ENCODE results near the gene KRT39.
A peak's percentile ranks its signal among the peaks of the same experiment; 100 is the strongest.

Gene KRT39

DNA sequence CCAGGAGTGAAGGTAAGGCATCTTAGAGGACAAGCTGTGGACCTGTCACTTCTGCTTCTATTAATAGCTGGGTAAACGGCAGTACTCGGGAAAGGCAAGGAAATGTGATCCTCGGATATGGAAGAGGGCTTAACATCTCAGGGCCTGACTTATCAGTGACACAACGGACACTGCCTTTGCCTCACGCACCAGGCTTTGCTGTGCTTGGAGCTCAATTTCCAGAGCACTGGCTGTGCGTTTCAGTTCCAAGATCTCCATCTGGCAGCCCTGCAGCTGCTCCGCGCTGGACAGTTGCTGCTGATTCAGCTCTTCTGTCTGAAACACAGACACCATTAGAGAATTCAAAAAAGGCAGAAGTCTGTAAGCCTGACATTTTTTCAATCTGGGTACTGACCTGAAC lies 13.8 kb upstream of the KRT39 start:
- no peak for DNase-seq (ENCODE audit: low read depth in 2 of 2)

DNA sequence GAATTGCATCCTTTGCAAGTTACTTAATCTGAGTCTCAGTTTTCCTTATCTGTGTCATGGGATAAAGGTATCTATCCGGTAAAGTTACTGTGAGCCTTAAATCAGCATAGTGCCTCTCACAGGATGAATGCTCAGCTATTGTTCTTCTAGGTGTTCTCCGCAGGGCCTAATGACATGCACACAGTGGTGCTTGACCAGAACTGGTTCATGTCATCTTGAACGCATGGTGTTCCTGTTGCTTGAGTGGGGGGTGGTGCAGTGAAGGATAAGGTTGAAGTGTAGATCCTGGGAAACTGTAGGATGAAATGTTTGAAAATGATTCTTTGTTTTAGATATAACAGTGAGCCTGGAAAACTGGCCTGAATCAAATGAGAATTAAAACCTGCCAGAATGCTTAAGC lies 13.4 kb upstream of the KRT39 start:
- no peak for DNase-seq (ENCODE audit: low read depth in 2 of 2)

DNA sequence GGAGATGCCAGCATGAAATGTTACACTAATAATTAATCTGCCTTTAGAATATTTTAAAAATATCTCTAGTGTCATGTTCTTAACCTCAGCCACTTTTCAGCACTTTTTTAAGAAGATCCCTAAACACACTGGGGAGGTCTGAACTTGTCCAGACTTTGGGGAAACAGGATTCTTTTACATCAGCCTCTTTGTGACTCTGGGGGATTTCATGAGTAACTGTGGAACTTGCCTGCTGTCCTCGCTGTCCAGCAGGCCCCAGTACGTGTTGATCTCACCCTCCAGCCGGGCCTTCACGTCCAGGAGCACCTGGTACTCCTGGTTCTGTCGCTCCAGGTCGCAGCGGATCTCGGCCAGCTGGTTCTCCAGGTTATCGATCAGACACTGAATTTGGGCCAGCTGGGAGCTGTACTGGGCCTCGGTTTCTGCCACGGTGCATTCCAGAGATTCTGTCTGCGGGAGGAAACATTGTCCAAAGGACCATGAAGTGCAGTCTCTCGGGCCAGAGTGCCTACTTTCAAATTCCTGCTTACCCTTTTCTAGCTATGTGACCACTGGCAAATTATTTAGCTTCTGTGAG lies 11.9 kb upstream of the KRT39 start:
- DNase-seq (ENCODE audit: low read depth in 2 of 2), result no peak

DNA sequence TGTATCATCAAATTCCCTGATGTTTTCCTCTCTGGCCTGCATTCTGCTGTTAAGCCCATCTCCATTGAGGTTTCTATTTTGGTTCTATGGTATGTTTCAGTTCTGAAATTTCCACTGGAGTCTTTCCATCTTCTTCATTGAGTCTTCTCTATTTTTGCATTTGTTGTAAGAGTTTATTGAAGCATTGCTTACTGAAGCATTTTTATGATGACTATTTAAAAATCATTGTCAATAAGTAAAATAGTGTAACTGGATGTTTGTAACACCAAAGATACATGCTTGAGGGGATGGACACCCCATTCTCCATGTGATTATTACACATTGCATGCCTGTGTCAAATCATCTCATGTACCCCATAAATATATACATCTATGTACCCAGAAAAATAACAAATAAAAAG lies 8.8 kb upstream of the KRT39 start:
- DNase-seq (ENCODE audit: low read depth in 2 of 2), result no peak

DNA sequence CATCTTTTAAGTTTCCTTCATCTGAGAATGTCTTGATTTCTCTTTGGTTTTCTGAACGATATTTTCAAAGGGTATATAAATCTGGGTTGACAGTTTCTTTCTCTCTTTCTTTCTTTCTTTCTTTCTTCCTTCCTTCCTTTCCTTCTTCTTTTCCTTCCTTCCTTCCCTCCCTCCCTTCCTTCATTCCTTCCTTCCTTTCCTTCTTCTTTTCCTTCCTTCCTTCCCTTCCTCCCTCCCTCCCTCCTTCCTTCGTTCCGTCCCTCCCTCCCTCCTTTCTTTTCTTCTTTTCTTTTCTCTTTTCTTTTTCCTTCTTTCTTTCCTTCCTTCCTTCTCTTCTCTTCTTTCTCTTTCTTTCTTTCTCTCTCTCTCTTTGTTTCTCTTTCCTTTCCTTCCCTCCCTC lies 7.6 kb upstream of the KRT39 start:
- DNase-seq (ENCODE audit: low read depth in 2 of 2), result no peak

DNA sequence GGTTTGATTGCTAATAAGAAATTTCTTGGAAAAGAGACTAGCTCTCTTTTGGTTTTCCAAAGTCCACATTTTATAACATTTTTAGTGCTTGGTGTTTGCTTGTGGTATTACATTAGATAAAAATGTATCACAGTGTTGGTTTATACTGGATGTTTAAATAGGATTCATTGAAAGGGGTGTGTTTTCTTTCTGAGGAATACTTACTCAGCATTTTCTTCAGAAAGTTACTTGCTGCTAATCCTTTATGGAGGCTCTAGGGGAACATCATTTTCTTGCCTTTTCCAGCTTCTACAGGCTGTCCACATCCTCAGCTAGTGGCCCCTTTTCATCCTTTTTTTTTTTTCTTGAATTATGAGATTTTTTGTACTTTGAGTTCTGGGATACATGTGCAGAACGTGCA lies 834 bp upstream of the KRT39 start:
- DNase-seq (ENCODE audit: low read depth in 2 of 2), result no peak

DNA sequence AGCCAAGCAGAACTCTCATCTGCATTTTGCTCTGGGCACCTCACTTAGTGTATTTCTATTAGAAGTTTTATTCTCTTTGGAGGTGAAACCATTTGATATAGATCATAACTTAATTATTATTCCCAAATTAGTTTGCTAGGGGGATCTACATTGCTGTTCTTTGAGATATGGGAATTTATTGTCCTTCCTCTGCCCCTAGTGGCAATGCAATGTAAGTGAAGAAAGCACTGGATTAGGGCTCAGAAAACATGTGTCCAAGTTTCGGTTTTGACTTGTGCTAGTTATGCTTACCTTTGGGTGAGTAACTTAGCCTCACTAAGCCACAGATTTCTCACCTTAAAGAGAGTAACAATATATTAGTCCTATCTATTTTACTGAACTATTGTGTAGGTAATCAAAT lies 2.9 kb downstream of the KRT39 start:
- no peak for DNase-seq (ENCODE audit: low read depth in 2 of 2)

DNA sequence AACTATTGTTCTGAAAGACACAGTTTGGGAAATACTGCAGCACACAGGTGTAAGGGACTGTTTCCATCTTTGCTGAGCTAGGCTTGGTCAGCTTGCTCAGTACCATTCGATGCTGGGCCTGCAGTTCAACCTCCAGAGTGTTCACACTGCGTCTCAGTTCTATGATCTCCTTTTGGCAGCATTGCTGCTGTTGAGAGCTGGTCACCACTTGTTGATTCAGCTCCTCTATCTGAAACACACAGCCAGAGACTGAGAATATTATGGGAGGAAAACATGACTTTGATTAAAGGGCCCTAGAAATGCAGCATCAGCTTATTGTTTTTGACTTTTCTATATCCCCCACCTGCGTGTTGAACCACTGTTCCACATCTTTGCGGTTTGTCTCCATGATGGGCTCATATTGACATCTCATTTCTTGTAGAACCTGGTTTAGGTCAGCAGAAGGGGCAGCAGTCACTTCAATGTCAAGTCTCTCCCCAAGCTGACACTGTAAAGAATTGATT lies 4.6 kb downstream of the KRT39 start:
- no peak for DNase-seq (ENCODE audit: low read depth in 2 of 2)

DNA sequence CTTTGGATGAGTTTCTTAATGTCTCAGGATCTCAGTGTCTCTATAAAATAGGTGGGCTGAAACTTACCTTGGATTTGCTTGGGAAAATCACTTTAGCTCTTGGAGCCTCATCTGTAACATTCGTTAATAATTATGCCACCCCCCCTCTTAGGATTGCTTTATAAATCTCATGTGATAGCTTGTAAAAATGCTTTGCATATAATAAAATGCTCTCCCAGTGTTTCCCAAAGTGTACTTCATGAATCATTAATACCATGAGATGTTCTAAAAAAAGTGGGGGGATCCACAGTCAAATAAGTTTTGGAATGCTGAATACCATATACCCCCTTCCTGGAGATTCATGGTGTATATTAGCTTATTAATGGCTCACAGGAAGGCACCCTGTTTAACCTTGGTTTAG lies 5.2 kb downstream of the KRT39 start:
- no peak for DNase-seq (ENCODE audit: low read depth in 2 of 2)

DNA sequence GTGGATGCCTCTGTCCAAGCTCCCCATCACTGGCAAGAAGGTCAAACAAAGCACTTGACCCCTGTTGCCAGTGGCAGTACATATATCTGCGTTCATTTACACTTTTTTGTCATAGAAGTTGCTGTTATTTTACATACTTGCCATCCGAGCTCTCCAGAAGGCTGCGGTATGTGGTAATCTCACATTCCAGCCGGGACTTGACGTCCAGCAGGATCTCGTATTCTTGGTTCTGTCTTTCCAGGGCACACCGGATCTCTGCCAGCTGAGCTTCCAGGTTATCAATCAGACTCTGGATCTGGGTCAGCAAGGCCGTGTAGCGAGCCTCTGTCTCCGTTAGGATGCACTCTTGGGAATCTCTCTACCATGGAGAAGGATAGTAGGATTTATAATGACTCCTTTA lies 6.6 kb downstream of the KRT39 start:
- no peak for DNase-seq (ENCODE audit: low read depth in 2 of 2)

DNA sequence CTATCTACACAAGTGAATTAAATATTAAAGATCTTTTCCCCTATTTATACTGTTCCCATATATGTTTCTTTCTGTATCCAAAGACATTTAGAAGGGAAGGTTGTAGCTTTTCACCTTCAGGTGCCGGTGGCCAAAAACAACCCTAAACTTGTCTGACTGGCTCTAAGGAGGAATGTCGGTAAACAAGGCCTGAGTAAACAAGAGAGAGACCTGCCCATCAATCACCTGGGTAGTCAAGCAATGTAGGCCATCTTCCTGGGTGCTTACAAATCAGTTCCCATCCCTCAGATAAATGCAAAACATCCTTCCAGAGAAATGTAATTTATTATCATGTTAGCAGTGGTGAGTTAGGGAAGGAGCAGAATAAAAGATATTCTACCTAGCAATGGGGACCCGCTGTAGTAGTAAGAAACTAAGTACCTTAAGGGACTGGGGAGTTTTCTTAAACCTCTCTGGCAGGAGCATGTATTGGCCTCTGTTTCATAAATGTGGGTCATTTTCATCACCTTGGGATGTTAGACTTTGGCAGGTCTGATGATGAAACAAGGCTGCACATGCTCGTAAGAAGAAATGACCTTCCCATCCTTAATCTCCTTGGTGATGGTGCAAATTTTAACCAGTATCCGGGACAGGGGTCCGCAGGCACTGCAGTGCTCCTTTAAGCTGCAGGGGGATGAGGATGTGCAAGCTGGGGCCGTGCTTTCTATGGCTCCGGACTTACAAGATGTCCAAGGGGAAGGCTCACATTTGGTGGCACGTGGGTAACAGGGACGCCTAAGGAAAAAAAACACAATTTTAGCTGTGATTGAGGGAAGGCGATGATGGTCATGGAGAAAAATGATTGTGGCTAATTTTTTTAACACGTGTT lies 8.4 kb downstream of the KRT39 start:
- DNase-seq (ENCODE audit: low read depth in 2 of 2), result no peak

DNA sequence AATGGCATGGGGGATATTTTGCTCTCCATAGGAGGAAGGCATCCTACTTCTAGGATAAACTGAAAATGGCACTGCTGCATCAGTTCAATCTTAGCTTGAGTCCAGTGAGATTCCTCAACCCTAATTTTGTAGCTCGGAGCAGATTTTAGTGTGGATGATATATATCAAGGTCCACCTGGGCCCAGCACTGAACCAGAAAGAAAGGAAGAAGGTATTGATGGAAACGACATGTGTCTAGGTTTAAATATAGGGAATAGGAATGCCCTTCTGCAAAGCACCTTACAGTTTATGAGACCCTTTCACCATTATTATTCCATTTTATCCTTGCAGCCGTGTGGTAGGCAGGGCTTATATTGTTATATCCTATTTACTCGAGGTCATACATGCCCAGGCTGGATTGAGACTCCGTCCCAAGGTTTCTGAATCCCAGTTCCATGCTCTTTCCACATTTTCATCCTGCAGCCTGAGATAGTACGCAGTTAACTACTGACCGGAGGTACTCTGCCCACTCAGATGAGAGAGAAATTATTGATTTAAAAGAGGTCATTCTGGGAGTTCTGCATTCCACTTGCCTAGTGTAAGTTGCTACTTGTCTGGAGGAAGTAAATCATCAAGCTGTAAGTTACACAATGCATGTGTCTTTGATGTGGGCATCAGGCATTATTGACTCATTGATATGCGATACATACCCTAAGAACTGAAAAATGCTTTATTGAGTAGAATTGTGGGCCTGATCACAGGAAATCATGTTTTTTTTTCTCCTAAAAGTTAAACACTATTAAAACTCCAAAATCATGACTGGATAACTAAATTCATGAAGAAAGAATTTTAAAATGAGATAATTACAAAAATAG lies 10.1 kb downstream of the KRT39 start:
- no peak for DNase-seq (ENCODE audit: low read depth in 2 of 2)

DNA sequence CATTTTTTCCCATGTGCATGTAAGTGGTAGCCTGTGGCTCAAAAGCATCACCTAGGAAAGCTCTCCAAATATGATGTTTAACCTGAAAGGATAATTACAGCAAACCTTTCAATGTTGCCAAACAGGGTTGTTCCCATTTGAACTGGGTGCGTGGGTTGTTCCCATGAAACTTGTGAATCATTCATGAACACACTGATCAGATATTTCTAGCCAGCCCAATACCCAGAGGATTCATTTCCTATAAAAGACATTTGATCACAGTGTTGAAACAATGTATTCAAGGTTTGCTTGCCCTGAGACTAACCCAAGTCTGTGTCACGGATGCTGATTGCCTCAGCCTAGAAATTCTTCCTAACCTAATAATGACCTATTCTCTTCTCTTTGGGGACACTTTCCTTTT lies 12.9 kb downstream of the KRT39 start:
- DNase-seq (ENCODE audit: low read depth in 2 of 2), result peak; percentile 4 to 21

DNA sequence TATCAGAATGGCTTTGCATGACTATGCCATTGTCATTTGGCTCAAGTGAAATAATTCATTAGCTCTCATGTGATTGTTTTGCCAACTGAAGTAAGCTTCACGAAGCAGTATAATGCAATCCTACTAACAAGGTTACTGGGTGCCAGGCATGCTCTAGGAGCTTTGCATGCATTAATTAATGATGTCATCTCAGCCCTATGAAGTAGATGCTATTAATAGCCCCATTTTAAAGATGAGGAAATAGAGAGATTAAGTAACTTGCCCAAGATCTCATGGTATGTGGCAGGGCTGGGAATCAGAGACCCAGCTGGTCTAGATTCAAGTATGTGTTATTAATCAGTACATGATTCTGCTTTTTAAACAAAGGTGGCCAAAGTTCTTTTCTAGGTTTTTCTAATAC lies 14.1 kb downstream of the KRT39 start:
- no peak for DNase-seq (ENCODE audit: low read depth in 2 of 2)

DNA sequence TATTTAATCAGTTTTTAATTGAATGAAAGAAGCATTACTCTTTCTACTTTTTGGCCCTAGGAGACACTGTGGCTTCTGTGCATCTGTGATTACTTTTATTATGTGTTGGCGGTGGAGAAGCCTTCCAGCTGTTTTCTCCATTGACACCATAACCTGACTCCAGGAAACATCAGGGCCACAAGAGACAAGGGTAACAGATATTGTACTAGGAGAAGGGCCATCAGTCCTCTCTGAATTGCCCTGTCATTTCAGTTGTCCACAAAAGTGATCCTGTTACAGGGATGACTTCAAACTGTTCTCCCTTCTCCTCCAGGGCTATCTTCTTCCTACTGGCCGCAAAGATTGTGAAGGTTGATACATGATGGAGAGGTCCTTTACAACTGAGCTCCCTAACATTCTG lies 14.6 kb downstream of the KRT39 start:
- no peak for DNase-seq (ENCODE audit: low read depth in 2 of 2)

DNA sequence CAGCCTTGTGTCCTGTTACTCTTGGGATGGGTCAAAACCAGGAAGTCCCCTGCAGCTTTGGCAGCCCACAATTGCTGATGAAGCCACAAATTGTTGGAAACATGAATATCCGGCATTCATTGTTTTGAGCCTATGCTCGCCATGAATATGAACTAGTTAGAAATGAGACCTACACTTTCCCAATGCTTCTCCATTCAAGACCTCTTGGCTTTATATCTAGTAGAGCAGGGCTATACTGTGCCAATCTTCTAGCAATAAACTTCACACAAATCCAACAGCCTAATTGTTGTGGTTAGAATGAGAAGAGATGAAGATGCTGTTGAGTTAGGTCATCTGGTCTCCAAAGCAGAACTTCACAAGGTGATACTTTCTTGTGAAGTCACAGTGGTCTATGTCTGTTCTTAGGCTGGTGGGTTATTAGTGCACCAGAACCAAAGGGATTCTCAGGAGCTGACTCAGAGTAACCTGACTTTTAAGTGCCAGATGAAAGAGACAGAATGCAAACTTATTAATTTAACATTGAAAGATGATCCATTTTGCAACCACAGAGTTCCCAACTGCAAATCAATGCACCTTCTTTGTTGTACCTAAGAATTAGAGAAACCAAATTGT lies 15.6 kb downstream of the KRT39 start:
- no peak for DNase-seq (ENCODE audit: low read depth in 2 of 2)

DNA sequence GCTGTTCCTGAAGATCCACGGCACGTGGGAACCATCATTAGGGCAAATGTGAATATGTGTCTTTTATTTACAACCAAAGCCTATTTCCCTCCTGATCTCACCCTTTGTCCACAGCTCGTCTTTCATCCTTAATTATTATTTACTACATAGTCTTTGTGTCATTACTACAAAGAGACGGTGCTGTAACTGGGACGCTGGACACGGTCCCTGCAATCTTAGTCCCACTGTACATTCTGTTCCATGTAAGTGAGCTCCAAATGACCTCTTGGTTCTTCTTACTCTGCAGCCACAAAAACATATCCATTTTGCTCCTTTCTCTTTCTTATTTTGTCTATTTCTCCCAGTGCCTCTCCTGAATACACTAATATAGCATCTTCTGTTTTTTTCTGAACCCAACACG lies 16.6 kb downstream of the KRT39 start:
- no peak for DNase-seq (ENCODE audit: low read depth in 2 of 2)

DNA sequence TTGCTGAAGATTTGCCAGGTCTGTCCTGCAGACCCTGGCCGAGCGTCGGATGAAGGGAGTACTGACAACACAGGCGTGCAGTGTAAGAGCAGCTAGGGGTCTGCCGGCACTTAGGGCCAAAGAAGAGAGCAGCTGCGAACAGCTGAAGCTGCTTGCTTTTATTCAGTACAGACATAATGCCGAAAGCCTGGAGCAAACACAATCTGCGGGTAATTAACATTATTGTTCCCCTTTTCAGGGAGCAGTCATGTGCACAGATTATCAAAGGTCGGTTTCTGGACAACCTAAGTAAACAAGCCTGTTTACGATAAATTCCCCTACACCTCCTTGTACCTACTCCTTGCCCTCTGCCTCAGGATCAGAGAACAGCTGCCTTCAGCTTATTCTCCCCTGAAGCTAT lies 17.3 kb downstream of the KRT39 start:
- DNase-seq (ENCODE audit: low read depth in 2 of 2), result no peak

DNA sequence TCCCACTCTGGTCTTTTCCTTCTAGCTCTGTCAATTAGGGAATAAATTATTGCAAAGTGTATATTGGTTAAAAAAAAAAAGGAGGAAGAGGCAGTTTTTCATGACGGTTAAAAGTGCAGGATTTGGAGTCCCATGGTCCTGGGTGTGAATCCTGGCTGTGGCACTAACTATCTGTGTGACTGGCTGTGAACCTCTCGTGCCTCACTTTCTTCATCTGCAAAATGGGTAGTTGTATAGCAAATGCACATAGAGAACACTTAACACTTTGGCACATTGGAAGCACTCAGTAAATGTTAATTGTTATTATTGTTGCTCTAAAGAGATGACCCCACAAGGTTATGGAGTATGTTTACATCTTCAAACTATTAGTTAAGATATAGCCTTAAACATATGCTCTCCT lies 18.8 kb downstream of the KRT39 start:
- DNase-seq (ENCODE audit: low read depth in 2 of 2), result no peak

DNA sequence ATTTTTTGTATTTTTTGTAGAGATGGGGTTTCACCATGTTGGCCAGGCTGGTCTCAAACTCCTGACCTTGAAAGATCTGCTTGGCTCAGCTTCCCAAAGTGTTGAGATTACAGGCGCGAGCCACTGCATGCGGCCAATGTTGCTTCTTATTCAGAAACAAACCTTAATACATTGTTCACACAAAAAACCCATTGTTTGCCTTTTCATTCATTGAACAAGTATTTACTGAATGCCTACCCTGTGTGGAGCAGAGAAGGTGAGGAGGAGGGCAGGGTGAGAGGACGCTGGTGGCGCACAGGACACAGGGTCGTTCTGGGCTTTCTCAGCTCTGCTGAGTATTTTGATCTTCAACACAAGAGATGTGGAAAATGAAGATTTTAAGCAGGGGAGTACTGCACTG lies 21.3 kb downstream of the KRT39 start:
- DNase-seq (ENCODE audit: low read depth in 2 of 2), result no peak

DNA sequence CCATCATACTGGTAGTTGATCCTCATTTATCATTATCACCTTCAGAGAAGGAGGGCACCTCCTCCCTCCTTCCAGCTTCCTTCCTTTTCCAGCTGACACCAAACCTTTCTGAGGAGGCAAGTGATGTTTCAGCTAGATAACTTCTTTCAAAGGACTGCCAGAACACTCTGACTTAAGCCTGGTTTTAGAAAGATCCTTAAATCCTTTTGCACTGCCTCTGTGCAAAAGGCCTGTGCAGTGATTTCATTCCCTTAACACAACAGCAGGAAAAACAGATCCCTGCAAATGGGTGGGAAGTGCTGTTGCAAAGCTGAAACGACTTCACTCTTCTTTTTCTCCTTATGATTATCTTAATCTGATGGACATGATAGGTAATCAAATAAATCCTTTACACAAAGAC lies 22.2 kb downstream of the KRT39 start:
- DNase-seq (ENCODE audit: low read depth in 2 of 2), result no peak

DNA sequence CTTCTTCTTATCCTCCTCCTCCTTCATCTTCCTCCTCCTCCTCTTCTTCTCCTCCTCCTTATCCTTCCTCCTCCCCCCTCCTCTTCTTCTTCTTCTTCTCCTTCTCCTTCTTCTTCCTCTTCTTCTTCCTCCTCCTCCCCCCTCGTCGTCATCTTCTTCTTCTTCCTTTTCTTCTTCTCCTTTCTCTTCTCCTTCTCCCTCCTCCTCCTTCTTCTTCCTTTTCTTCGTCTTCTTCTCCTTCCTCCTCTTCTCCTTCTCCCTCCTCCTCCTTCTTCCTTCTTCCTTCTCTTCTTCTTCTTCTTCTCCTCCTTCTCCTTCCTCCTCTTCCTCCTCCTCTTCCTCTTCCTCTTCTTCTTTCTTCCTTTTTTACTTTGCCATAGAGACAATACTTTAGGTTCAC lies 24.2 kb downstream of the KRT39 start:
- no peak for DNase-seq (ENCODE audit: low read depth in 2 of 2)
